ENCODE results near the gene CEND1.

The CEND1 gene

GRCh38 chr11:794766-795633, 5.1 kb upstream of the CEND1 start:
- DNase-seq, result peak; percentile 36

GRCh38 chr11:794013-794765, 4.3 kb upstream of the CEND1 start:
- DNase-seq, result no peak

GRCh38 chr11:793556-793955, 3.7 kb upstream of the CEND1 start:
- no peak for DNase-seq

GRCh38 chr11:792873-793272, 3.0 kb upstream of the CEND1 start:
- no peak for DNase-seq

GRCh38 chr11:792535-792821, 2.6 kb upstream of the CEND1 start:
- DNase-seq, result no peak

- DNase-seq, result no peak
These were observed 2.0 kb upstream of the CEND1 start for GRCh38 chr11:791658-792534.

- no peak for DNase-seq
These were observed 1.1 kb upstream of the CEND1 start for GRCh38 chr11:790721-791564.

GRCh38 chr11:788953-789940, 643 bp downstream of the CEND1 start:
- no peak for DNase-seq

GRCh38 chr11:788009-788640, 1.8 kb downstream of the CEND1 start:
- DNase-seq, result no peak

GRCh38 chr11:787084-787675, 2.7 kb downstream of the CEND1 start:
- no peak for DNase-seq

GRCh38 chr11:786235-787083, 3.4 kb downstream of the CEND1 start:
- DNase-seq, result no peak

- DNase-seq, result no peak
These were observed 6.3 kb downstream of the CEND1 start for GRCh38 chr11:783581-784015.

- no peak for DNase-seq
These were observed 7.4 kb downstream of the CEND1 start for GRCh38 chr11:782264-783174.

- no peak for DNase-seq
These were observed 9.8 kb downstream of the CEND1 start for GRCh38 chr11:779955-780532.

- no peak for DNase-seq
These were observed 10.6 kb downstream of the CEND1 start for GRCh38 chr11:778976-779954.

Data from activated CD4-positive, alpha-beta T cell treated with anti-CD3 and anti-CD28 coated beads, Interleukin-2, Interleukin-6, amounts not matched to agents 100 ng/mL and 50 ng/mL, durations not matched to agents 16 hours and 8 hours (primary cell).